Astrocyte (in vitro differentiated cells and primary cell): ENCODE results near the gene SVIL.

Source experiments
- CTCF ChIP-seq: IDR thresholded peaks from 2 replicates; pipeline ENCODE4 v1.5.1; 2011; ENCODE audit warnings: low read depth, mild to moderate bottlenecking, inconsistent platforms, low read length, moderate library complexity; ENCODE audit not compliant: insufficient read depth
- EZH2 ChIP-seq: IDR thresholded peaks from 2 replicates; pipeline ENCODE4 v1.6.1; 2012; ENCODE audit warnings: mild to moderate bottlenecking, low read length, inconsistent platforms; ENCODE audit not compliant: insufficient read depth

GRCh38 chr10:29650552-29650944 is 15.8 kb upstream of the SVIL start:
- no peak for TF ChIP-seq CTCF
- TF ChIP-seq EZH2 = no peak
